Measurements from ENCODE around the gene PRUNE1. TPM values are rescaled to one million over a fixed set of nuclear protein-coding genes. Genes with fewer than 3 reads are reported as not detected.

The PRUNE1 gene
- total and polyA plus RNA-seq, 2 donors from 2014 or later = 24.0 to 25.6 TPM

GRCh38 chr1:151059109-151060006, 51.1 kb downstream of the PRUNE1 start, which contains the start of gene CDC42SE1:
Gene CDC42SE1, minus strand, starts transcription at chr1:151059622. Its CDS starts 3,892 bp downstream, at chr1:151055730.
- Histone ChIP-seq H3K27me3 (ENCODE audit: control insufficient read depth, insufficient read depth, low read length) (no peaks in the 10 kb centered on the region), H3K36me3 (ENCODE audit: control insufficient read depth in 2 of 3, insufficient read depth in 3 of 3, low read length in 3 of 3) (peaks cover 7 to 25% (median 14%) of the 10 kb centered on the region in 3 donors), H3K27ac (ENCODE audit: low read depth in 2 of 2, low read length in 2 of 2) (peak within 1 kb of the TSS; percentile 97 to 98), H3K9ac (ENCODE audit: low read length in 3 of 3) (peak within 1 kb of the TSS; percentile 80 to 99 (median 92)), H3K4me1 (ENCODE audit: control insufficient read depth in 2 of 3, insufficient read depth in 2 of 3, low read depth in 1 of 3, low read length in 3 of 3) (peaks cover 4 to 20% (median 18%) of the 10 kb centered on the region in 3 donors), H3K9me3 (ENCODE audit: control insufficient read depth in 2 of 3, insufficient read depth in 1 of 3, low read length in 3 of 3) (no peaks in the 10 kb centered on the region), H3K4me3 (ENCODE audit: low read length in 3 of 3) (peak within 1 kb of the TSS; percentile 86 to 99 (median 95))
- DNase-seq (peak; percentile 90 to 97 (median 95)), FAIRE-seq (no peak)
- peak; percentile 75 for TF ChIP-seq CTCF (IDR thresholded peaks at IDR 0.05; ENCODE audit: borderline replicate concordance, extremely low read depth, insufficient read depth)
- intact Hi-C loops (cut with DNase I) = no loop called here

GRCh38 chr1:151060007-151060656, 51.9 kb downstream of the PRUNE1 start, which contains the start of gene MLLT11:
Gene MLLT11, plus strand, starts transcription at chr1:151060397. Its CDS starts 6,828 bp downstream, at chr1:151067225.
- peak in 4 of 5 donors; percentile 89 to 96 (median 92) for DNase-seq
- H3K27ac ChIP-seq (ENCODE audit: low read depth in 2 of 2, low read length in 2 of 2) = peak within 1 kb of the TSS; percentile 97 to 98
- intact Hi-C loops (cut with DNase I) = no loop called here

More at GRCh38 chr1:151060007-151060656, 51.9 kb downstream of the PRUNE1 start, which contains the start of gene MLLT11:
- FAIRE-seq = no peak
- H3K27me3 ChIP-seq (ENCODE audit: control insufficient read depth, insufficient read depth, low read length) = no peaks in the 10 kb centered on the region
- TF ChIP-seq CTCF (IDR thresholded peaks at IDR 0.05; ENCODE audit: borderline replicate concordance, extremely low read depth, insufficient read depth) = no peak
- H3K4me1 ChIP-seq (ENCODE audit: control insufficient read depth in 2 of 3, insufficient read depth in 2 of 3, low read depth in 1 of 3, low read length in 3 of 3) = peaks cover 4 to 20% (median 15%) of the 10 kb centered on the region in 3 donors
- H3K4me3 ChIP-seq (ENCODE audit: low read length in 3 of 3) = peak within 1 kb of the TSS; percentile 86 to 99 (median 95)
- peak within 1 kb of the TSS; percentile 80 to 99 (median 92) for H3K9ac ChIP-seq (ENCODE audit: low read length in 3 of 3)
- H3K9me3 ChIP-seq (ENCODE audit: control insufficient read depth in 2 of 3, insufficient read depth in 1 of 3, low read length in 3 of 3) = no peaks in the 10 kb centered on the region
- H3K36me3 ChIP-seq (ENCODE audit: control insufficient read depth in 2 of 3, insufficient read depth in 3 of 3, low read length in 3 of 3) = peaks cover 6 to 17% (median 7%) of the 10 kb centered on the region in 3 donors
